ENCODE results near the gene KANSL3.

DNA sequence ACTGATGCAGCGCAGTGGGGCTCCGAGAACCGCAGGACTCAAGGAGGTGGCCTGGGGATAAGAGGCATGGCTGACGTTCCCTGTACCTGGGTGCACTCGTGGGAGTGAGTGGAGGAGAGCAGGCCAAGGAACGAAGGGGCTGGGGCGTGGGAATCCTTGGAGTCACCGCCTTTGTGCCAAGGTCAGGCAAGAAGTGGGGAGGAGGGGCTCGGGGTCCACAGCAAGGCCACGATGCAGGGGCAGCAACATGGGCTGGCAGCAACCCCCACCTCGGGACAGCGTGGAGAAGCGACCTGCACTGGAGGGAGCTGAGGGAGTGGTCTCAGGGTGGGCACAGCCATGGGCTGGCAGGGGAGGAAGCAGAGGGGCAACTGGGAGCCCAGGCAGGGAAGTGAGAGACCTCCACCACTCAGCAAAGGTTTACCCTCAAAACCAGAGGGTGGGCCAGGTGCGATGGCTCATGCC, 82.9 kb downstream of the KANSL3 start:
- TF ChIP-seq CTCF (IDR thresholded peaks at IDR 0.05 in 2 of 3, conservative IDR thresholded peaks at IDR 0.05 in 1 of 3; ENCODE audit: insufficient read depth in 2 of 3, low read depth in 1 of 3, low read length in 3 of 3) = no peak
- no peak for TF ChIP-seq CHD1 (IDR thresholded peaks at IDR 0.05; ENCODE audit: low read length)
- TF ChIP-seq RFX1 (IDR thresholded peaks at IDR 0.05) = no peak
- TF ChIP-seq, protein P1, sequence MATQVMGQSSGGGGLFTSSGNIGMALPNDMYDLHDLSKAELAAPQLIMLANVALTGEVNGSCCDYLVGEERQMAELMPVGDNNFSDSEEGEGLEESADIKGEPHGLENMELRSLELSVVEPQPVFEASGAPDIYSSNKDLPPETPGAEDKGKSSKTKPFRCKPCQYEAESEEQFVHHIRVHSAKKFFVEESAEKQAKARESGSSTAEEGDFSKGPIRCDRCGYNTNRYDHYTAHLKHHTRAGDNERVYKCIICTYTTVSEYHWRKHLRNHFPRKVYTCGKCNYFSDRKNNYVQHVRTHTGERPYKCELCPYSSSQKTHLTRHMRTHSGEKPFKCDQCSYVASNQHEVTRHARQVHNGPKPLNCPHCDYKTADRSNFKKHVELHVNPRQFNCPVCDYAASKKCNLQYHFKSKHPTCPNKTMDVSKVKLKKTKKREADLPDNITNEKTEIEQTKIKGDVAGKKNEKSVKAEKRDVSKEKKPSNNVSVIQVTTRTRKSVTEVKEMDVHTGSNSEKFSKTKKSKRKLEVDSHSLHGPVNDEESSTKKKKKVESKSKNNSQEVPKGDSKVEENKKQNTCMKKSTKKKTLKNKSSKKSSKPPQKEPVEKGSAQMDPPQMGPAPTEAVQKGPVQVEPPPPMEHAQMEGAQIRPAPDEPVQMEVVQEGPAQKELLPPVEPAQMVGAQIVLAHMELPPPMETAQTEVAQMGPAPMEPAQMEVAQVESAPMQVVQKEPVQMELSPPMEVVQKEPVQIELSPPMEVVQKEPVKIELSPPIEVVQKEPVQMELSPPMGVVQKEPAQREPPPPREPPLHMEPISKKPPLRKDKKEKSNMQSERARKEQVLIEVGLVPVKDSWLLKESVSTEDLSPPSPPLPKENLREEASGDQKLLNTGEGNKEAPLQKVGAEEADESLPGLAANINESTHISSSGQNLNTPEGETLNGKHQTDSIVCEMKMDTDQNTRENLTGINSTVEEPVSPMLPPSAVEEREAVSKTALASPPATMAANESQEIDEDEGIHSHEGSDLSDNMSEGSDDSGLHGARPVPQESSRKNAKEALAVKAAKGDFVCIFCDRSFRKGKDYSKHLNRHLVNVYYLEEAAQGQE (IDR thresholded peaks at IDR 0.05; ENCODE audit: borderline replicate concordance) = no peak
- TF ChIP-seq, protein P1 (CRISPR knock-in tag; IDR thresholded peaks at IDR 0.05; ENCODE audit: low read depth) = no peak
- no peak for TF ChIP-seq ZNF407 (IDR thresholded peaks at IDR 0.05; ENCODE audit: low read depth)
- no peak for TF ChIP-seq NR3C1 (CRISPR knock-in tag; IDR thresholded peaks at IDR 0.05)
- TF ChIP-seq, protein P2, sequence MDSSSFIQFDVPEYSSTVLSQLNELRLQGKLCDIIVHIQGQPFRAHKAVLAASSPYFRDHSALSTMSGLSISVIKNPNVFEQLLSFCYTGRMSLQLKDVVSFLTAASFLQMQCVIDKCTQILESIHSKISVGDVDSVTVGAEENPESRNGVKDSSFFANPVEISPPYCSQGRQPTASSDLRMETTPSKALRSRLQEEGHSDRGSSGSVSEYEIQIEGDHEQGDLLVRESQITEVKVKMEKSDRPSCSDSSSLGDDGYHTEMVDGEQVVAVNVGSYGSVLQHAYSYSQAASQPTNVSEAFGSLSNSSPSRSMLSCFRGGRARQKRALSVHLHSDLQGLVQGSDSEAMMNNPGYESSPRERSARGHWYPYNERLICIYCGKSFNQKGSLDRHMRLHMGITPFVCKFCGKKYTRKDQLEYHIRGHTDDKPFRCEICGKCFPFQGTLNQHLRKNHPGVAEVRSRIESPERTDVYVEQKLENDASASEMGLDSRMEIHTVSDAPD (CRISPR knock-in tag; IDR thresholded peaks at IDR 0.05) = no peak

All from K562 (cell line).